Endothelial cell of umbilical vein (primary cell): Measurements from ENCODE around the gene RNF187.

Experiments used
- CTCF ChIP-seq, 2 donors: IDR thresholded peaks; 1 replicate in 1 of 2; 2 replicates in 1 of 2; pipeline ENCODE4 v1.5.1; 2011; ENCODE audit warnings: low read length in 2 of 2, mild to moderate bottlenecking in 2 of 2, moderate library complexity in 2 of 2, control low read depth in 1 of 2, inconsistent platforms in 1 of 2, low read depth in 1 of 2; ENCODE audit not compliant: insufficient read depth in 1 of 2; ENCODE audit errors: extremely low read depth in 1 of 2
- EZH2 ChIP-seq: IDR thresholded peaks from 2 replicates; pipeline ENCODE4 v1.6.1; 2012; ENCODE audit warnings: borderline replicate concordance, low read depth, mild to moderate bottlenecking, moderate library complexity, low read length, inconsistent platforms; ENCODE audit not compliant: severe bottlenecking
- FOS ChIP-seq: IDR thresholded peaks from 2 replicates; pipeline ENCODE4 v1.6.1; 2011; ENCODE audit warnings: mild to moderate bottlenecking, low read length, moderate library complexity, borderline replicate concordance; ENCODE audit not compliant: insufficient read depth
- GATA2 ChIP-seq: IDR thresholded peaks from 2 replicates; pipeline ENCODE4 v1.7.0; 2011; ENCODE audit warnings: low read depth, mild to moderate bottlenecking, moderate library complexity, mixed read lengths, low read length; ENCODE audit not compliant: insufficient read length, insufficient read depth
- JUN ChIP-seq: IDR thresholded peaks from 2 replicates; pipeline ENCODE4 v1.6.1; 2011; ENCODE audit warnings: borderline replicate concordance, low read depth; ENCODE audit not compliant: insufficient read length, insufficient read depth
- MAX ChIP-seq: IDR thresholded peaks from 2 replicates; pipeline ENCODE4 v1.6.1; 2011; ENCODE audit not compliant: insufficient read depth, insufficient read length
- MYC ChIP-seq: IDR thresholded peaks from one replicate; pipeline ENCODE4 v1.6.1; 2011; ENCODE audit warnings: mild to moderate bottlenecking, low read depth, low read length
- POLR2A ChIP-seq: IDR thresholded peaks from 2 replicates; pipeline ENCODE4 v1.6.1; 2012; ENCODE audit warnings: low read depth, mild to moderate bottlenecking, control low read depth, low read length
- POLR2AphosphoS5 ChIP-seq: IDR thresholded peaks from 2 replicates; pipeline ENCODE4 v1.6.1; 2012; ENCODE audit warnings: low read depth, mild to moderate bottlenecking, control low read depth, low read length, moderate library complexity; ENCODE audit not compliant: insufficient read depth

- TF ChIP-seq CTCF (IDR thresholded peaks at IDR 0.05; ENCODE audit: extremely low read depth in 1 of 2, insufficient read depth in 1 of 2, low read depth in 1 of 2, low read length in 2 of 2), result no peak
- no peak for TF ChIP-seq POLR2AphosphoS5
- TF ChIP-seq POLR2A, result no peak
- no peak for TF ChIP-seq EZH2
- TF ChIP-seq MAX, result no peak
- TF ChIP-seq MYC, result no peak
- no peak for TF ChIP-seq FOS
- TF ChIP-seq JUN, result no peak
- TF ChIP-seq GATA2, result no peak
Measured at GRCh38 chr1:228454238-228454637, 32.9 kb upstream of the RNF187 start.
